ENCODE results near the gene TCHP.
"Not testable (repeated sequence)": the region's sequence is repeated elsewhere in the genome, so short reads cannot be mapped to it uniquely, and the experiment has no call there.

Gene TCHP

GRCh38 chr12:109910969-109911348 is 10.9 kb downstream of the TCHP start:
- no peak for DNase-seq

DNA sequence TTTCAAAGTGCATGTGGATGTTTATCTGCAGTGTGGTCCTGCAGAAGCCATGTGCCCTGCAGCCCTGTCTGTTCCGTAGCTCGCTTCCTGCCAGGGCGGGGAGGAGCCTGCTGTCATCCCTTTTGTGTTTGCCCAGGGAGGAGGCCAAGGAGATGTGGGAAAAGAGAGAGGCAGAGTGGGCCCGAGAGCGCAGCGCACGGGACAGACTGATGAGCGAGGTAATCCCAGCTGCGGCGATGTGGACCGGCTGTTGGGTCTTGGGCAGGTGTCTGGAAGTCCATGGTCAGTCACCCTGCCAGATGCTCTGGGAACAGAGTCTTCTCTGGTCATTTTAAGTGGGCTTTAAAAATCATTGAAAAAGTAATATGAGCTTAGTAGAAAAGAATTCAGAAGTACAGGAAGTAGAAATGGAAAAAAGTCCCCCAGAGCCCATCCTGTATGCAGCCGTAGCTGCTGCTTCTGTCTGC is 12.8 kb downstream of the TCHP start:
- no peak for DNase-seq

GRCh38 chr12:109914461-109914860 is 14.4 kb downstream of the TCHP start:
- DNase-seq: no peak

DNA sequence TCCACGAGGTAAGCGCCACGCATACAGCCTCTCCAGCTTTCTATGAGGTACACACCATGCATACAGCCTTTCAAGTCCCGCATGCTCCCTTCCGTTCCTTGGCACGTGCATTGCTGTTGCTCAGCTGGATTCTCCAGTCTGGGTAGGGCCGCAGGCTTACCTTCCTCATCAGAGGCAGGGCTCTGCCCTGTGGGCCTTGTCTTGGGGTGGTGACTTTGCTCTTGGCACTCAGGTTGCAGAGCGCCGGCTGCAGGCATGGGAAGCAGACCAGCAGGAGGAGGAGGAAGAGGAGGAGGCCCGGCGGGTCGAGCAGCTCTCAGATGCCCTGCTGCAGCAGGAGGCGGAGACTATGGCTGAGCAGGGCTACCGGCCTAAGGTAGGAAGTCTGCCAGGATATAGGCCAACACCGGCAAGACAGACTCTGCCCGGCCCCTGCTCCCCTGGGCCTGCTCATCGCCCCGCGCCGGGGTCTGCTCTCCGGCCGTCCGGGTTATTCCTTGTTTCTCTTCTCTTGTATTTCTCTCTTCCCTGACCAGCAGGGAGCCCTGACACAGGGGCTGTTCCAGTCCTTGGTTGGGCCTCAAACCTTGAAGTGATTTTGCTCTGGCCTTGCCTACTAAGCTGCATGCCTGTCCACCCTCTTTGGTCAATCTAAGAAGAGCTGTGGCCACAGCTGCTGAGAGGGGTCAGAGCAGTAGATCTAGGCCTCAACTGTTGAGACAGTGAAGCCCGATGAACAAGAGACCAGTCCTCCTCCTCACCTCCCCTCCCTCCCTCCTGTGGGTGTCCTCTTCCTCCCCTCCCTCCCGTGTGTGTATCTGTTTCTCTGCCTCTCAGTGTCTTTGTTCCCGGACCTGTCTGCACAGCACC is 15.3 kb downstream of the TCHP start:
- no peak for DNase-seq

GRCh38 chr12:109916045-109916444 is 16.0 kb downstream of the TCHP start:
- no peak for DNase-seq

DNA sequence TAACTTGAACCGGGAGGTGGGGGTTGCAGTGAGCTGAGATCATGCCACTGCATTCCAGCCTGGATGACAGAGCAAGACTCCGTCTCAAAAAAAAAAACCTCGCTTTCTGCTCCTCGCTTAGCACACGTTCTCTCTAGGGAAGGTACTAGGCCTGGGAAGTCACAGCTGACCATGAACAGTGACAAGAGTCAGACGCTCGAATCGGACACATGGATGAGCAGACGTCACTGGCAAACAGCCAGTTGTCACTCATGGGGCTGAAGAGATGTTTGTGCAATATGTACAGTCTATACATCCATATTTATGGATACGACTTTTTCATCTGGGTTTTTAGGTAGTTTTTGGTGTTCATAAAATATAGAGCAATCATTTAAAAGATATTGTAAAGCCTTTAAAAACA is 19.4 kb downstream of the TCHP start:
- DNase-seq: no peak

DNA sequence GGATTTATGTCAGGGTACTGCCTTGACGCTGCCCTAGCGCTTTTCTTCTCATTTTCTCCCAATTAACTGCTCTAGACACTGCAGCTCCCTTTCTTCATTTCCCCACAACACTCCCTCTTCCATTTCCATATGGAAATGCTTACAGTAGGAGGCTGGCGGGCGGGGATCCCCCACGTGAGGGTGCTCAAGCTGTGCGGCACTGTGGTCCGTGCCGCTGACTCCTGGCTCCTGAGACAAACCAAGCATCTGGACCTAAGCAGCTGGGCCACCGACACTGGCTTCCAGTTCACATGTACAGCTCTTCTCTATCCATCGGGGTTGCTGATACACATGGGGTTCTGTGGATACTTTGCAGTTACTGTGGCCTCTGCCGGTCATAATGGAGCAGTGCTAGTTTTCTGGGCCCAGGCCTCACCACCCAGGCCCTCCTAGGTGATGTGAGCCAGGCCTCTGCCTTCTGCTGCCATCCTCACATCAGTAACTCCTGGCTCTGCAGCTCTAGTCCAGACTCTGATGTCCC is 20.2 kb downstream of the TCHP start:
- no peak for DNase-seq

DNA sequence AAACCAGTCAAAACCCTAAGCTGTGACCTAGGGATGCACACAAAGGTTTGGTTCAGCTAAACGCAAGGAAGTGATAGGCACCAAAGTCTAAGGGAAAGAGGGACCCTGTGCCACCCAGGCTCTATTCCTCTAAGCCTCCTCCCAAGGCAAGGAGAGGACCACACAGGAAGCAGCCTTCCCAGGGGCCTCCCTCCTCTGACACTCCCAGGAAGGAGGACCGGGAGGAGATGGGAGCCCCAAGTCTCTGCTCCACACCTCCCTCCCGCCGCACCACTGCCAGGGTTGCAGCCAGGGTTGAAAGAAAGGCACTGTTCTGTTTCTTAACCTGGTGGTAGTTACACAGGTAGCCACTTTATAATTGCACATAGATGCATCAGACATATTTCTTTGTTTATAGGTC is 21.9 kb downstream of the TCHP start:
- no peak for DNase-seq

- DNase-seq: no peak
These were observed 23.0 kb downstream of the TCHP start for GRCh38 chr12:109923038-109923437.

DNA sequence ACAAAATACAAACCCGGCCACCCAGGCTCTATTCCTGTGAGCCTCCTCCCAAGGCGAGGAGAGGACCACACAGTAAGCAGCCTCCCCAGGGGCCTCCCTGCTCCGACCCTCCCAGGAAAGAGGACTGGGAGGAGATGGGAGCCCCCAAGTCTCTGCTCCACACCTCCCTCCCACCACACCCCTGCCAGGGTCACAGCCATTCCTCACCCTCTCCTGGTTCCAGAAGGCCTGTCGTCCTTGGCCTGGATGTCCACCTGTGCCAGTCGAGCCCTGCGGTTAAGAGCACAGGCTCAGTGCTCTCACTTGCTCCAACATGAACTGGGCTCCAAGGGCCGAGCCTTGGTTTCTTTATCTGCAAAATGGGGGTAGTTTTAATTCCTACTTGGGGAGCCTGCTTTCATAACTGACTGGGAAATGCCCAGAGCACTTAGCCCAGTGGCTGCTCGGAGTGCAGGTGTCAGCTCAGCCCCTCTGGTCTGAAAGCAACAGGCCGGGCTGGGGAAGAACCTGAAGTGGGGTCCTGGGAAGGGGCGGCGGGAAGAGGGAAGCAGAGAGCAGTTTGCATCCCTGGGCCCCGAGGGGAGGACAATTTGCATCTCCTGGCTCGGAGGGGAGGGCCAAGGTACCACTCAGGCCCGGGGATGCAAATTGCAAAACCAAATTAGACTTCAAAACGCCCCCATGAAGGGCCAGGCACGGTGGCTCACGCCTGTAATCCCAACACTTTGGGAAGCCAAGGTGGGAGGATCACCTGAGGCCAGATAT is 23.6 kb downstream of the TCHP start:
- DNase-seq: no peak

DNA sequence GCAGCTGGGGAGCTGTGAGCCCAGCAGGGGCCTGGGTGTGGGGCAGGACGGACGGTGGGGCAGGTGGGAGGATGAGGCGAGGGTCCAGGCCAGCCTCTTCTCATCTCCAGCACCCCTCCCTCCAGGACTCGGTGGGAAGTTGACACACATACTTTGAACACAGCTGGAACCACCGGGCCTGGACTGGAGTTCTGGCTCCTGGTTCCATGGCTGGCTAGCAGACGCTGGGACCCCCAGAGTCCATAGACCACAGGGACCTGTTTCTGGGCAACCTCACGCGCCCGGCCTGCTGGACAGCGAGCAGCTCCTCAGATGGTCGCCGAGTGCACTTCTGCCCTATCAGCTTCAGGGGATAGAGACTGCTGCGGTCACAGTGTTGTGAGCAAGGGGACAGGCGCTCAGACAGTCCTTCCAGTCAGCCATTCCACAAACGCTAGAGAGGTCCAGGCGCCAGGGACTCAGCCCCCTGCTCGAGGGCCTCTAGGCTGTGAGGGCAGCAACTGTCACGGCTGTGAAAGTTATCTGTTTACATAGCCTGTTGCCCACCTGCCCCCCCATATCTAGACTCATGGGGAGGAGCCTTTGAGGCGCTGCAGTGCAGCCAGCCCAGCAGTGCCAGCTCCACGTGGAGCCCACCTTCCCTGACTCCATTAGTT is 25.2 kb downstream of the TCHP start:
- DNase-seq: no peak

DNA sequence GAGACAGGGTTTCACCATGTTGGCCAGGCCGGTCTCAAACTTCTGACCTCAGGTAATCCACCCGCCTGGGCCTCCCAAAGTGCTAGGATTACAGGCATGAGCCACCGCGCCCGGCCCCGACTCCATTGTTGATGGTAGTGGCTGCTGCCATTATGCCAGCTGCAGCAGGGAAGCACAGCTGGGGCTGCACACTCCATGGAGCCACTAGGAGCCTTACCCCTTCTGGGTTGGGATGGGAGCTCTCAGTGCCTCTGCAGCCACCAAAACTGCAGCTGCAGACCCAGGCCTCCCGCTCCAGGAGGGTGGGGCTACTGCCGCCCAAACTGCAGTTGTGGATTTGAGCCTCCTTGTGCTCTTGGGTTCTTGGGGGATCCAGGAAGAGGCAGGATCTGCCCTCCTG is 25.9 kb downstream of the TCHP start:
- DNase-seq: no peak

- DNase-seq: no peak
These were observed 26.6 kb downstream of the TCHP start for GRCh38 chr12:109926488-109927210.

GRCh38 chr12:109927622-109928021 is 27.5 kb downstream of the TCHP start:
- DNase-seq: peak; percentile 25

GRCh38 chr12:109928058-109928656 is 28.1 kb downstream of the TCHP start:
- DNase-seq: no peak

DNA sequence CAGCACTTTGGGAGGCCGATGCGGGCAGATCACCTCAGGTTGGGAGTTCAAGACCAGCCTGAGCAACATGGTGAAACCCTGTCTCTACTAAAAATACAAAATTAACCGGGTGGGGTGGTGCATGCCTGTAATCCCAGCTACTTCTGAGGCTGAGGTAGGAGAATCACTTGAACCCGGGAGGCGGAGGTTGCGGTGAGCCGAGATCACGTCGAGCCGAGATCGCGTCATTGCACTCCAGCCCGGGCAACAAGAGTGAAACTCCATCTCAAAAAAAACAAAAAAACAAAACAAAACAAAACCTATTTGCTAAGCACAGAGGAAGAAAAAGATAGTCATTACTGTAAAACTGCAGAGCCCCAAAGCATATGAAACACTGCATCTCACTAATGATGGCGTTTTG is 29.3 kb downstream of the TCHP start:
- DNase-seq: not testable (repeated sequence)

DNA sequence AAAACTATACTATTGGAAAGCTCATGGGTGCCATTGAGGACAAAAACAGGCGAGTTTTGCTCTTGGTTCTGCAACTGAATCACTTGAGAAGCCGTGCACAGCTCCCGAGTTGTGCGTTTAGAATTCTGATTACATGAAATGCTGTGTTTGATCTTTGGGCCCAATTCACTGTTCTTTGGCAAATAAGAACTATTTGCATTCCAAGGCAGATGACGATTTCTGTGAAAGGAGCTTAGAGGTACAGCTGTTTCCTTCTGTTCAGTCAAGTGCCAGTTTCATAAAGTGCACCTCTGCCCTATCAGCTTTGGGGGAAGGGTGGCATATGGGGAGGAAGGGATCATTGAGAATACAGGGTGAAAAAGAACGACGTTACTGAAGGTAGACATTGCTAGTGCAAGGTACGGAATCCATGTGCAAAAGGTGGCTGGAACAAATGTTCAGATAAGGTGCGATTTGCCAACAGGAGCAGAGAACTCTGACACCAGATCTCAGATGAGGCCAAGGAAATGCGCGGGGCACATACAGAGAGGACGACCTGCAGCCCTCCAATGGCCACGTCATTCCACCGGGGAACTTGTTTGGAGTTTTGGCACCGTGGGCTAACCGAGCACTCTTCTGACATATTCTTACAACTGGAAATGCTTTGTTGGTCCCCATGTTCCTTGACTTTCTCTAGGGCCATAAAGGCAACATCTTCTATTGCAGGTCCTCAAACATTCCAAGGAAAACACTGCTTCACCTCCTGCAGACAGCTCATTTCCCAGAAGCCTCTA is 30.1 kb downstream of the TCHP start:
- no peak for DNase-seq

GRCh38 chr12:109931143-109931542 is 31.1 kb downstream of the TCHP start:
- no peak for DNase-seq

DNA sequence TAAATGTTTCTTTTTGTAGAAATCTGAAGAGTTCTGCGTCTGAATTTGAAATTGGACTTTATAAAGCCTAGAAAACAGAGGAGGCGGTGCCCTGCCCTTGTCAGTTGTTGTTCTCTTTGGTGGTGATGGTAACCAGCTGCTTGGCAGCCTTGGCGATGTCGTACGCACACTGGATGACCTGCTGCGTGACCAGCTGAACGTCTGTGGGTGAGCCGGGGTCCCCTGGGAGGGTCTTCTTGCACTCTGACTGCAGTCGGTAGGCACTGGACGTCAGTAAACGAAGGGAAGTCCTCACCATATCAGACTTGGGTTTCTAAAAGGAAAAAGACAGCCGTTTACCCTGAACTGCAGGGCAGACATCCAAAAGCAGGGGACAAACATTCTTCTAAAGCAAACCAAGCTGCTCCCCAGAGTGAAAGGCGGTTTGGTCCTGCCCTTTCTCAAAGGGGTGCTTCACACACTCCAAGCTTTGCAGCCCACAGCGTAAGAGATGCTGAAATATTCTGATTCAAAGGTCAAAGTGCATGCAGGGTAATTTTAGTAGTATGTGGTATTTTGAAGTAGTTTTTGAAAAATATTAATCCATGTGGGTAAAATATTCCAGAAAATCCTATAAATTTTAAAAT is 32.9 kb downstream of the TCHP start:
- DNase-seq: no peak

DNA sequence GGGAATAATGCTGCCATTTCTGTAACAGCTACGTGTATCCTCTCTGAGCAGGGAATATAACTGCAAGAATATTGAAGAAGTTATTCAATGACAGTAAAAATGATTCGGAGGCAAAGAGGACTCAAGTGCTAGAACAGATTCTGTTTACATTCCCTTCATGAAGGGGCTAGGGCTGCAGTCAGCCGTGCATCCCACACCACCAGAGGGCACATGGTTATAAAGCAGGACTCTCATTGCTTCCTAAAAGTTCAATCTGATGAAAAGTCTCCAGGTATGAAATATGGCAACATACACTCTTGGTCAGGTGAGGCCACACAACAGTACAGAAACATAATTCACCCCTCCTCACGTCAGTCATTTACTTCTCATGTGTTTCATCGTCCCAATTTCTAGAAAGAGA is 34.0 kb downstream of the TCHP start:
- no peak for DNase-seq

- no peak for DNase-seq
These were observed 37.3 kb downstream of the TCHP start for GRCh38 chr12:109937371-109937770.

Measured in stimulated activated CD4-positive, alpha-beta T cell treated with anti-CD3 and anti-CD28 coated beads, Interleukin-12 subunit alpha, Interleukin-12 subunit beta, amount 100 ng/mL, for 4 hours (primary cell).